DMS 273 (cell line): ENCODE results near the gene WNT9B.
A peak's percentile ranks its signal among the peaks of the same experiment; 100 is the strongest.
"Not testable (repeated sequence)": the region's sequence is repeated elsewhere in the genome, so short reads cannot be mapped to it uniquely, and the experiment has no call there.

Experiments
- DNase-seq: peaks from one replicate; lab custom pipeline; 2025; ENCODE audit not compliant: unreplicated experiment; lab: John Stamatoyannopoulos, UW

The WNT9B gene

GRCh38 chr17:46903762-46904672 is 52.6 kb downstream of the WNT9B start:
- no peak for DNase-seq

- DNase-seq, result no peak
Observed at GRCh38 chr17:46908068-46908737, 56.8 kb downstream of the WNT9B start.

GRCh38 chr17:46910179-46910927 is 59.0 kb downstream of the WNT9B start:
- DNase-seq, result no peak

- DNase-seq, result no peak
Observed at GRCh38 chr17:46911311-46911710, 59.9 kb downstream of the WNT9B start.

- DNase-seq, result no peak
Observed at GRCh38 chr17:46915596-46915995, 64.2 kb downstream of the WNT9B start.

GRCh38 chr17:46916211-46916610 is 64.8 kb downstream of the WNT9B start:
- DNase-seq, result no peak

GRCh38 chr17:46916623-46917022 is 65.2 kb downstream of the WNT9B start:
- DNase-seq, result no peak

- no peak for DNase-seq
Observed at GRCh38 chr17:46917041-46917440, 65.7 kb downstream of the WNT9B start.

GRCh38 chr17:46917516-46917915 is 66.1 kb downstream of the WNT9B start:
- DNase-seq, result no peak

- not testable (repeated sequence) for DNase-seq
Observed at GRCh38 chr17:46921962-46922361, 70.6 kb downstream of the WNT9B start.

GRCh38 chr17:46922487-46922803 is 71.1 kb downstream of the WNT9B start:
- DNase-seq, result no peak

GRCh38 chr17:46922804-46923635 is 71.6 kb downstream of the WNT9B start, which contains the start of gene GOSR2:
GOSR2 (plus strand) TSS chr17:46923160; CDS start chr17:46923193, 33 bp downstream.
- DNase-seq, result peak; percentile 98

GRCh38 chr17:46925185-46925868 is 73.9 kb downstream of the WNT9B start:
- DNase-seq, result no peak

GRCh38 chr17:46928467-46929261 is 77.3 kb downstream of the WNT9B start:
- no peak for DNase-seq

- no peak for DNase-seq
Observed at GRCh38 chr17:46929413-46929812, 78.0 kb downstream of the WNT9B start.

GRCh38 chr17:46930051-46930450 is 78.7 kb downstream of the WNT9B start:
- no peak for DNase-seq

GRCh38 chr17:46931596-46931995 is 80.2 kb downstream of the WNT9B start:
- no peak for DNase-seq

GRCh38 chr17:46935658-46936266 is 84.4 kb downstream of the WNT9B start:
- DNase-seq, result no peak
